NT2/D1 (cell line): ENCODE data around the gene HNF1B.

Experiments used
- DNase-seq: peaks from one replicate; pipeline ENCODE4 v3.0.0-alpha.2; 2011; ENCODE audit warnings: low read depth, low spot score
- H3K27me3 ChIP-seq: 2 replicates; pipeline ENCODE4 v1.6.0; 2011; ENCODE audit warnings: mild to moderate bottlenecking; ENCODE audit not compliant: insufficient read length, insufficient read depth
- H3K36me3 ChIP-seq: 2 replicates; pipeline ENCODE4 v1.6.1; 2011; ENCODE audit warnings: mild to moderate bottlenecking, low read length, mixed read lengths; ENCODE audit not compliant: insufficient read depth, insufficient read length
- H3K4me1 ChIP-seq: 2 replicates; pipeline ENCODE4 v1.5.1; 2011; ENCODE audit not compliant: insufficient read depth, insufficient read length
- H3K4me3 ChIP-seq: 2 replicates; pipeline ENCODE4 v1.5.1; 2011; ENCODE audit warnings: low read depth; ENCODE audit not compliant: insufficient read length
- H3K9ac ChIP-seq: 2 replicates; pipeline ENCODE4 v1.6.0; 2011; ENCODE audit warnings: low read depth; ENCODE audit not compliant: insufficient read length
- H3K9me3 ChIP-seq: 2 replicates; pipeline ENCODE4 v1.5.1; 2011; ENCODE audit warnings: mild to moderate bottlenecking, low read length; ENCODE audit not compliant: insufficient read depth
- SUZ12 ChIP-seq: IDR thresholded peaks from 2 replicates; pipeline ENCODE4 v1.6.1; 2011; ENCODE audit not compliant: insufficient read length, insufficient read depth; ENCODE audit errors: extremely low read depth
- YY1 ChIP-seq: IDR thresholded peaks from 2 replicates; pipeline ENCODE4 v1.6.1; 2011; ENCODE audit not compliant: insufficient read length, insufficient read depth
- ZNF274 ChIP-seq: IDR thresholded peaks from 2 replicates; pipeline ENCODE4 v1.6.1; 2011; ENCODE audit warnings: mild to moderate bottlenecking, low read depth, low read length

The HNF1B gene

GRCh38 chr17:37651849-37652248 lies 93.0 kb downstream of the HNF1B start:
- DNase-seq, result no peak
- Histone ChIP-seq H3K36me3 (no peaks in the 10 kb centered on the region), H3K9me3 (no peaks in the 10 kb centered on the region), H3K4me3 (no peak overlapping the region), H3K27me3 (no peaks in the 10 kb centered on the region), H3K9ac (no peak overlapping the region), H3K4me1 (no peaks in the 10 kb centered on the region)
- TF ChIP-seq ZNF274 (no peak), SUZ12 (no peak), YY1 (no peak)

- peaks cover 4% of the 10 kb centered on the region for H3K27me3 ChIP-seq
- TF ChIP-seq ZNF274 (no peak), YY1 (no peak), SUZ12 (no peak)
- no peaks in the 10 kb centered on the region for H3K9me3 ChIP-seq
- peak; percentile 35 for DNase-seq
- H3K4me3 ChIP-seq, result no peak overlapping the region
- H3K4me1 ChIP-seq, result no peaks in the 10 kb centered on the region
- no peaks in the 10 kb centered on the region for H3K36me3 ChIP-seq
- H3K9ac ChIP-seq, result no peak overlapping the region
These were observed 94.3 kb downstream of the HNF1B start for GRCh38 chr17:37650419-37651003.

- no peak overlapping the region for H3K4me3 ChIP-seq
- no peaks in the 10 kb centered on the region for H3K36me3 ChIP-seq
- H3K9ac ChIP-seq, result no peak overlapping the region
- TF ChIP-seq ZNF274 (no peak), YY1 (no peak), SUZ12 (no peak)
- H3K9me3 ChIP-seq, result no peaks in the 10 kb centered on the region
- H3K27me3 ChIP-seq, result peaks cover 8% of the 10 kb centered on the region
- H3K4me1 ChIP-seq, result no peaks in the 10 kb centered on the region
- DNase-seq, result no peak
These were observed 96.3 kb downstream of the HNF1B start for GRCh38 chr17:37648555-37648954.

GRCh38 chr17:37647856-37648255 lies 97.0 kb downstream of the HNF1B start:
- TF ChIP-seq ZNF274, result no peak
- Histone ChIP-seq H3K36me3 (no peaks in the 10 kb centered on the region), H3K4me1 (no peaks in the 10 kb centered on the region), H3K4me3 (no peak overlapping the region), H3K9ac (no peak overlapping the region), H3K9me3 (no peaks in the 10 kb centered on the region), H3K27me3 (peaks cover 8% of the 10 kb centered on the region)
- no peak for DNase-seq

- peaks cover 8% of the 10 kb centered on the region for H3K27me3 ChIP-seq
- DNase-seq, result no peak
- H3K36me3 ChIP-seq, result peaks cover 31% of the 10 kb centered on the region
- H3K4me1 ChIP-seq, result no peaks in the 10 kb centered on the region
- TF ChIP-seq ZNF274 (no peak), YY1 (no peak)
- peak overlapping the region; percentile 85 for H3K9ac ChIP-seq
- H3K4me3 ChIP-seq, result no peak overlapping the region
- H3K9me3 ChIP-seq, result no peaks in the 10 kb centered on the region
These were observed 101.0 kb downstream of the HNF1B start for GRCh38 chr17:37643869-37644268.

GRCh38 chr17:37643118-37643766 lies 101.6 kb downstream of the HNF1B start, which contains the start of gene DDX52:
Gene DDX52, minus strand, starts transcription at chr17:37643446. Its CDS starts 26 bp downstream, at chr17:37643420.
- peak within 1 kb of the TSS; percentile 85 for H3K9ac ChIP-seq
- H3K27me3 ChIP-seq, result peaks cover 8% of the 10 kb centered on the region
- H3K9me3 ChIP-seq, result no peaks in the 10 kb centered on the region
- TF ChIP-seq YY1, result peak; percentile 53
- TF ChIP-seq SUZ12, result no peak
- TF ChIP-seq ZNF274, result no peak
- H3K4me3 ChIP-seq, result peak within 1 kb of the TSS; percentile 97
- no peaks in the 10 kb centered on the region for H3K4me1 ChIP-seq
- H3K36me3 ChIP-seq, result peaks cover 37% of the 10 kb centered on the region
- peak; percentile 59 for DNase-seq

- Histone ChIP-seq H3K27me3 (peaks cover 8% of the 10 kb centered on the region), H3K9ac (peak overlapping the region; percentile 85), H3K36me3 (peaks cover 42% of the 10 kb centered on the region), H3K4me3 (peak overlapping the region; percentile 97), H3K4me1 (no peaks in the 10 kb centered on the region), H3K9me3 (no peaks in the 10 kb centered on the region)
- TF ChIP-seq YY1, result no peak
- no peak for TF ChIP-seq ZNF274
- no peak for TF ChIP-seq SUZ12
- DNase-seq, result no peak
These were observed 102.2 kb downstream of the HNF1B start for GRCh38 chr17:37642681-37643080.
